Measurements from ENCODE around the gene PDCD10. TPM values are rescaled to one million over a fixed set of nuclear protein-coding genes. Genes with fewer than 3 reads are reported as not detected.

PDCD10 gene
- polyA plus RNA-seq, 1 donor from 2014 or later, result 79.1 TPM

DNA sequence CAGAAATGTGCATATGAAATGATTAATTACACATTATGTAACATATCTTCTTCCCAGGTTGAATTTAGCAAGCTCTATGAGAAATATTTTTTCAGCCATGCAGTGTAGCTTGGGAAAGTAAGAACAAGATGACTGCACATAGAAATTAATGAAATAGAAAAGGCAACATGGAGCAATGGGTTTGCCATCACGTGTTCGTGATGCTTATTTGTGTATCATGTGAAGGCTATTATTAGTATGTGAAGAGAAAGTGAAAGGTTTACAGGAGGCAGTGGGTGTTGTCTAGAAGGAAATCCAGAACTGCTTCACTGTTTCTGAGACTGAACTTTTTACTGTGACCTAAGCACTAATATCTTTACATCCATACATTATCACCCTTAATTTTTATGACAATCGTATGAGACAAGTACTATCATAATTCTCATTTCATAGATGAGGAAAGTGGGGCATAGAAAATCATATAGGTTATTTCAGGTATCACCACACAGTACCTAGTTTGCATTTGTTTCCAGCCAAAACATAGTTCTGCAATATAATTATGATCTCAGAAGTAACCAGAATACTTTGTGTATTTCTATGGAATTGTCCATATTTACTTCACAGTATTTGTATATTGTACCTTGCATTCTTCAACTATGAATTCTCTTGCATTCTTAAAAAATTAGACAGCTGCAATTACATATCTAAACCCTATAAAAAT is 15.7 kb upstream of the PDCD10 start:
- H3K27ac ChIP-seq (ENCODE audit: low read length), result peak overlapping the region; percentile 71
- TF ChIP-seq MXI1 (conservative IDR thresholded peaks at IDR 0.05; ENCODE audit: poor library complexity, severe bottlenecking) (no peak), TAF1 (IDR thresholded peaks at IDR 0.05; ENCODE audit: low read depth) (no peak), POLR2AphosphoS5 (IDR thresholded peaks at IDR 0.05) (no peak), EP300 (conservative IDR thresholded peaks at IDR 0.05; ENCODE audit: poor library complexity, severe bottlenecking) (no peak), RAD21 (conservative IDR thresholded peaks at IDR 0.05) (no peak), SMC3 (conservative IDR thresholded peaks at IDR 0.05; ENCODE audit: poor library complexity) (no peak), EZH2 (IDR thresholded peaks at IDR 0.05; ENCODE audit: borderline replicate concordance, insufficient read depth, low read length, poor library complexity, severe bottlenecking) (no peak), REST (IDR thresholded peaks at IDR 0.05; ENCODE audit: borderline replicate concordance) (no peak)
- TF ChIP-seq, protein P1, sequence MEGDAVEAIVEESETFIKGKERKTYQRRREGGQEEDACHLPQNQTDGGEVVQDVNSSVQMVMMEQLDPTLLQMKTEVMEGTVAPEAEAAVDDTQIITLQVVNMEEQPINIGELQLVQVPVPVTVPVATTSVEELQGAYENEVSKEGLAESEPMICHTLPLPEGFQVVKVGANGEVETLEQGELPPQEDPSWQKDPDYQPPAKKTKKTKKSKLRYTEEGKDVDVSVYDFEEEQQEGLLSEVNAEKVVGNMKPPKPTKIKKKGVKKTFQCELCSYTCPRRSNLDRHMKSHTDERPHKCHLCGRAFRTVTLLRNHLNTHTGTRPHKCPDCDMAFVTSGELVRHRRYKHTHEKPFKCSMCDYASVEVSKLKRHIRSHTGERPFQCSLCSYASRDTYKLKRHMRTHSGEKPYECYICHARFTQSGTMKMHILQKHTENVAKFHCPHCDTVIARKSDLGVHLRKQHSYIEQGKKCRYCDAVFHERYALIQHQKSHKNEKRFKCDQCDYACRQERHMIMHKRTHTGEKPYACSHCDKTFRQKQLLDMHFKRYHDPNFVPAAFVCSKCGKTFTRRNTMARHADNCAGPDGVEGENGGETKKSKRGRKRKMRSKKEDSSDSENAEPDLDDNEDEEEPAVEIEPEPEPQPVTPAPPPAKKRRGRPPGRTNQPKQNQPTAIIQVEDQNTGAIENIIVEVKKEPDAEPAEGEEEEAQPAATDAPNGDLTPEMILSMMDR (IDR thresholded peaks at IDR 0.05; ENCODE audit: poor library complexity, severe bottlenecking), result no peak
- H3K4me2 ChIP-seq (ENCODE audit: low read length), result peak overlapping the region; percentile 31
- no peak overlapping the region for H3K9ac ChIP-seq (ENCODE audit: low read length)
- H3K9me3 ChIP-seq (ENCODE audit: low read length), result no peaks in the 10 kb centered on the region
- no peaks in the 10 kb centered on the region for H3K27me3 ChIP-seq (ENCODE audit: insufficient read depth, low read depth, low read length)
- H4K20me1 ChIP-seq (ENCODE audit: insufficient read depth), result no peaks in the 10 kb centered on the region
- H3K9me2 ChIP-seq (ENCODE audit: insufficient read depth, low read length), result no peaks in the 10 kb centered on the region
- H3F3A ChIP-seq (ENCODE audit: insufficient read depth, low read length, poor library complexity, severe bottlenecking), result peaks cover 6% of the 10 kb centered on the region
- no peaks in the 10 kb centered on the region for H3K36me3 ChIP-seq (ENCODE audit: insufficient read depth, low read length)
- no peaks in the 10 kb centered on the region for H3K79me2 ChIP-seq (replicated peaks; ENCODE audit: insufficient read depth, low read length)
- H3K4me3 ChIP-seq (ENCODE audit: low read length), result peak overlapping the region; percentile 29
- no peak overlapping the region for H2AFZ ChIP-seq (ENCODE audit: low read depth, low read length)

DNA sequence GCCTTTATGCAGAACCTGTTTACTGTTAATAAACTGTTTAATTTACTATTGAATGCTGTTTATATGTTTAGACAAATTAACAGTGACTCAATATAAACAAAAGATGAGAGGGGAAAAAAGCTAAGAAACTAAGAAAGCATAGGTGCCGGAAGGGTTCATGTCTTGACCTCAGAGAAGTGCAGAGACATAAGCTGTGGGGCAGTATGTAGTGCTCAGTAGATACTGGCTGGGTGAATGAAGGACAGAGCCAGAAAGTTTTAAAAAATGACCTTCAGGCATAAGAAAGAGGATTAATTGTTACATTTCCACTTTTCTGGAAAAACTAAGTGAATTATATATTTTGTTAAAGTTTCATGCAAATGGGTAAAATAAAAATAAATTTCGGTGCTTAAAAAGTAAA is 15.0 kb upstream of the PDCD10 start:
- Histone ChIP-seq H3K27ac (ENCODE audit: low read length) (peak overlapping the region; percentile 71), H2AFZ (ENCODE audit: low read depth, low read length) (no peak overlapping the region), H3K9me3 (ENCODE audit: low read length) (no peaks in the 10 kb centered on the region), H3F3A (ENCODE audit: insufficient read depth, low read length, poor library complexity, severe bottlenecking) (peaks cover 6% of the 10 kb centered on the region), H3K4me2 (ENCODE audit: low read length) (peak overlapping the region; percentile 29), H3K27me3 (ENCODE audit: insufficient read depth, low read depth, low read length) (no peaks in the 10 kb centered on the region), H3K4me3 (ENCODE audit: low read length) (peak overlapping the region; percentile 41), H3K9ac (ENCODE audit: low read length) (no peak overlapping the region), H3K79me2 (replicated peaks; ENCODE audit: insufficient read depth, low read length) (no peaks in the 10 kb centered on the region), H4K20me1 (ENCODE audit: insufficient read depth) (no peaks in the 10 kb centered on the region), H3K9me2 (ENCODE audit: insufficient read depth, low read length) (no peaks in the 10 kb centered on the region), H3K36me3 (ENCODE audit: insufficient read depth, low read length) (no peaks in the 10 kb centered on the region)
- TF ChIP-seq RAD21 (conservative IDR thresholded peaks at IDR 0.05) (no peak), EZH2 (IDR thresholded peaks at IDR 0.05; ENCODE audit: borderline replicate concordance, insufficient read depth, low read length, poor library complexity, severe bottlenecking) (no peak), REST (IDR thresholded peaks at IDR 0.05; ENCODE audit: borderline replicate concordance) (no peak), TAF1 (IDR thresholded peaks at IDR 0.05; ENCODE audit: low read depth) (no peak), EP300 (conservative IDR thresholded peaks at IDR 0.05; ENCODE audit: poor library complexity, severe bottlenecking) (no peak), POLR2AphosphoS5 (IDR thresholded peaks at IDR 0.05) (no peak), MXI1 (conservative IDR thresholded peaks at IDR 0.05; ENCODE audit: poor library complexity, severe bottlenecking) (no peak), SMC3 (conservative IDR thresholded peaks at IDR 0.05; ENCODE audit: poor library complexity) (no peak)
- TF ChIP-seq, protein P1 (IDR thresholded peaks at IDR 0.05; ENCODE audit: poor library complexity, severe bottlenecking), result no peak

Measured in neural cell (in vitro differentiated cells).